Right lobe of liver (tissue), 6 donors: ENCODE data around the gene ADPRH. TPM values are rescaled to one million over a fixed set of nuclear protein-coding genes. Genes with fewer than 3 reads are reported as not detected.

Experiments
- ATAC-seq, 4 donors: fragments of 200-7000 bp; cut with Tn5 transposase; one replicate each; pipeline ENCODE4 v1.9.1; 2020; ENCODE audit warnings: mild to moderate bottlenecking in 4 of 4, moderate library complexity in 4 of 4
- DNase-seq, 3 donors: peaks; one replicate each; pipeline ENCODE4 v3.0.0-alpha.2; 2020
- H3K27ac ChIP-seq, 3 donors: fragments of 200-600 bp; one replicate each; pipeline ENCODE4 v1.8.0; 2022
- H3K27me3 ChIP-seq, 2 donors: fragments of 200-600 bp; one replicate each; pipeline ENCODE4 v1.8.0; 2022
- H3K36me3 ChIP-seq, 4 donors: fragments of 200-600 bp; sonication (generic) in 1 of 4; one replicate each; pipeline versions ENCODE4 v1.5.1 to v1.8.0; 2017 to 2022; ENCODE audit warnings: control low read depth in 1 of 4
- H3K4me1 ChIP-seq, 4 donors: fragments of 200-600 bp; sonication (generic) in 1 of 4; one replicate each; pipeline versions ENCODE4 v1.5.1 to v1.8.0; 2017 to 2022; ENCODE audit warnings: control low read depth in 1 of 4
- H3K4me3 ChIP-seq, 3 donors: fragments of 200-600 bp; one replicate each; pipeline ENCODE4 v1.8.0; 2022
- H3K9me3 ChIP-seq, 4 donors: fragments of 200-600 bp; sonication (generic) in 1 of 4; one replicate each; pipeline versions ENCODE4 v1.5.1 to v1.8.0; 2017 to 2022; ENCODE audit warnings: control low read depth in 1 of 4
- POLR2A ChIP-seq: fragments of 450-650 bp; IDR thresholded peaks from one replicate; pipeline ENCODE4 v1.6.1; 2017; ENCODE audit warnings: antibody characterized with exemption, mild to moderate bottlenecking
- WGBS: methylation state at CpG from one replicate; pipeline ENCODE4 v1.1.6; 2018; ENCODE audit warnings: low coverage, low lambda C conversion rate; ENCODE audit not compliant: insufficient coverage; ENCODE audit errors: missing lambda C conversion rate; 5-methylcytosine and 5-hydroxymethylcytosine counted together
- intact Hi-C, 2 donors: fragments of 100-400 bp; cut with DNase I; formaldehyde crosslinking; loops; one replicate each; pipeline versions ENCODE4 v1.11.2 to v1.14.1; 2022
- total RNA-seq, 6 experiments: library from RNA; depleted of rRNA in 2 of 6; stranded (reverse); fragments of >200 nt in 2 of 6; fragmentation: NEBNext Ultra II Directional in 3 of 6; extraction: Animal tissue kit (Norgen Biotek cat#: 25700) in 3 of 6; gene quantifications; one replicate each; pipeline versions ENCODE4 v1.1.0 to v1.2.4, GENCODE V29; 2016 to 2023
- TF ChIP-seq, protein P1 (sequence below), 4 donors: fragments of 200-600 bp in 3 of 4; fragments of 450-650 bp in 1 of 4; IDR thresholded peaks; one replicate each; pipeline versions ENCODE4 v1.5.1 to v1.8.0; 2016 to 2022; ENCODE audit warnings: antibody characterized with exemption in 4 of 4, mild to moderate bottlenecking in 2 of 4
- donor health status: DM: no; HTN: yes; CAD: no.
- donor health status: DM: no; HTN: no; CAD: no.
- donor health status: DM: no; HTN: no; CAD: no.
- donor health status: DM: no; HTN: yes; CAD: no.
- donor health status: DM: no; HTN: yes; CAD: no.

Gene ADPRH
- total RNA-seq, 6 experiments from 2014 or later, result 2.5 to 3.8 (median 2.8) TPM

DNA sequence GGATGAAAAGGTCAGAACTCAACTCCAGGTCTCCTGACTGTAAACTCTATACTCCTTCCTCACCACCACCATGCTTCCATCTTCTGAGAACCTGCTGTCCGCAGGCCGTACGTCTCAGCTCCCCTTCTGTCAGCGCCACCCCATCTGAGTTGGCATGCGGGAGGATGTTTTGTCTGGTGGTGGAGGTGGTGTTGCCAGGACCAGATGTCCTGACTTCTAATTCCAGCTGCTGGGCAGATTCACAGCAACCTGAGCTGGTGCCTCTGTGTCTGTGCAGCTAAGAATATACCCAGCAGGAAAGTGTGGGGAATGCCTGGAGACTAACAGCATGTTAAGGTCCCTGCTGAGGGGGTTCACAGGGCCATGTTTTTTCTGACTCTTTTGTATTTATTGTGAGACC lies 41.6 kb downstream of the ADPRH start:
- no peak overlapping the region for H3K27ac ChIP-seq
- H3K4me1 ChIP-seq, result no peaks in the 10 kb centered on the region
- no peaks in the 10 kb centered on the region for H3K27me3 ChIP-seq
- H3K9me3 ChIP-seq, result no peaks in the 10 kb centered on the region
- DNase-seq (no peak), ATAC-seq (no peak)
- no peaks in the 10 kb centered on the region for H3K36me3 ChIP-seq
- H3K4me3 ChIP-seq, result no peak overlapping the region
- no peak for TF ChIP-seq POLR2A
- TF ChIP-seq, protein P1, sequence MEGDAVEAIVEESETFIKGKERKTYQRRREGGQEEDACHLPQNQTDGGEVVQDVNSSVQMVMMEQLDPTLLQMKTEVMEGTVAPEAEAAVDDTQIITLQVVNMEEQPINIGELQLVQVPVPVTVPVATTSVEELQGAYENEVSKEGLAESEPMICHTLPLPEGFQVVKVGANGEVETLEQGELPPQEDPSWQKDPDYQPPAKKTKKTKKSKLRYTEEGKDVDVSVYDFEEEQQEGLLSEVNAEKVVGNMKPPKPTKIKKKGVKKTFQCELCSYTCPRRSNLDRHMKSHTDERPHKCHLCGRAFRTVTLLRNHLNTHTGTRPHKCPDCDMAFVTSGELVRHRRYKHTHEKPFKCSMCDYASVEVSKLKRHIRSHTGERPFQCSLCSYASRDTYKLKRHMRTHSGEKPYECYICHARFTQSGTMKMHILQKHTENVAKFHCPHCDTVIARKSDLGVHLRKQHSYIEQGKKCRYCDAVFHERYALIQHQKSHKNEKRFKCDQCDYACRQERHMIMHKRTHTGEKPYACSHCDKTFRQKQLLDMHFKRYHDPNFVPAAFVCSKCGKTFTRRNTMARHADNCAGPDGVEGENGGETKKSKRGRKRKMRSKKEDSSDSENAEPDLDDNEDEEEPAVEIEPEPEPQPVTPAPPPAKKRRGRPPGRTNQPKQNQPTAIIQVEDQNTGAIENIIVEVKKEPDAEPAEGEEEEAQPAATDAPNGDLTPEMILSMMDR (IDR thresholded peaks at IDR 0.05), result no peak
- intact Hi-C loops, result no loop called here
- WGBS, result no CpG with 5 or more reads among the region's 5 CpGs

DNA sequence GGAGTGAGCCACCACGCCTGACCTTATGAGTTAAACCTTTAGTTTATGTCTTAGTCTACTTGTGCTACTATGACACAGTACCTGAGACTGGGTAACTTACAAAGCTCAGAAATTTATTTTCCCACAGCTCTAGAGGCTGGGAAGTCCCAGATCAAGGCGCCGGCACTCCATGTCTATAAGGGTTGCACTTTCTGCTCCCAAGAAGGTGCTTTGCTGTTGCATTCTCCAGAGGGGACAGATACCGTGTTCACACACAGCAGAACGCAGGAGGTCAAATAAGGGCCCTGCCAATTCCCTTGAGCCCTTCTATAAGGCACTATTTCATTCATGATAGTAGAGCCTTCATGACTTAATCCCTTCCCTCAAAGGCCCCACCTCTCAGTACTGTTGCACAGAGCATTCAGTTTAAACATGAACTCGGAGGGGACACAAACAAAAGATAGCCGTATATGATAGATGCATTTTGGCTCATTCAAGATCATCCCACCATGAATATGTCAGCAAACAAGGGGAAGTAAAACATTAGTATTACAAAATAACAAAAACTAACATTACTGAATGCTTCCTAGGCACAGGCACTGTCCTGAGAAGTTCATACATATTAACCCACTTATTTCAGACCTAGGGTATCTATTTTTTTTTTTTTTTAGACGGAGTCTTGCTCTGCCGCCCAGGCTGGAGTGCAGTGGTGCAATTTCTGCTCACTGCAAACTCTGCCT lies 44.9 kb downstream of the ADPRH start:
- Histone ChIP-seq H3K27me3 (no peaks in the 10 kb centered on the region), H3K4me1 (no peaks in the 10 kb centered on the region), H3K27ac (no peak overlapping the region), H3K36me3 (no peaks in the 10 kb centered on the region), H3K9me3 (no peaks in the 10 kb centered on the region), H3K4me3 (no peak overlapping the region)
- 82% methylated on average over 5 of the region's 9 CpGs for WGBS
- TF ChIP-seq, protein P1 (IDR thresholded peaks at IDR 0.05), result no peak
- TF ChIP-seq POLR2A, result no peak
- intact Hi-C loops, result no loop called here
- DNase-seq (no peak), ATAC-seq (no peak)

- Histone ChIP-seq H3K27me3 (no peaks in the 10 kb centered on the region), H3K4me1 (peaks cover 0 to 4% (median 0%) of the 10 kb centered on the region in 4 donors), H3K36me3 (no peaks in the 10 kb centered on the region), H3K27ac (no peak overlapping the region), H3K9me3 (no peaks in the 10 kb centered on the region), H3K4me3 (no peak overlapping the region)
- no peak for ATAC-seq
- 85% methylated on average over 4 of the region's 8 CpGs for WGBS
- TF ChIP-seq, protein P1 (IDR thresholded peaks at IDR 0.05), result no peak
- no peak for TF ChIP-seq POLR2A
- intact Hi-C loops, result no loop called here
- no peak for DNase-seq
Measured at GRCh38 chr3:119625451-119626153, 46.3 kb downstream of the ADPRH start.

DNA sequence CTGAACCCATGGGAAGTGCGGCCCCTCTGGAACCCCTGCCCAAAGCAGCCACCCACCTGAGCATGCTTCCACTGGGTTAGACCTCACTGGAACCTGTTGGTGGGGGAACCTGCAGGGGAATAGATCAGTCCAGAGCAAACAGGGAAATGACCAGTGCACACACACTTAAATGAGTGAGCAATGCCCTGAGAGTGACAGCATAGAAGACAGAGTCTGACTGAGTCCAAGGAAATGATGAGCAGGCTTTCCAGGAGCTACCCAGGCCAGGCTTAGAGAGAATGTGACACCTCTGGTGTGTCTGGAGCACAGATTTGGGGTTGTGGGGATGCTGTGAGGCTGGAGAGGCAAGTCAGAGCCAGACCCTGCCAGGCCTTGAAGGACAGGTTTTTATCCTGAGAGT lies 46.9 kb downstream of the ADPRH start:
- no peak overlapping the region for H3K27ac ChIP-seq
- TF ChIP-seq POLR2A, result no peak
- TF ChIP-seq, protein P1 (IDR thresholded peaks at IDR 0.05), result no peak
- H3K4me3 ChIP-seq, result no peak overlapping the region
- H3K9me3 ChIP-seq, result no peaks in the 10 kb centered on the region
- no peaks in the 10 kb centered on the region for H3K36me3 ChIP-seq
- H3K27me3 ChIP-seq, result no peaks in the 10 kb centered on the region
- no CpG with 5 or more reads among the region's 1 CpG for WGBS
- ATAC-seq (no peak), DNase-seq (no peak)
- H3K4me1 ChIP-seq, result peaks cover 0 to 7% (median 0%) of the 10 kb centered on the region in 4 donors
- intact Hi-C loops, result no loop called here
